WI38 (cell line): ENCODE measurements around the gene DGKQ.
A peak's percentile ranks its signal among the peaks of the same experiment; 100 is the strongest.

Source experiments
- H3K4me3 ChIP-seq: 2 replicates; pipeline ENCODE4 v1.5.1; 2011; ENCODE audit warnings: low read depth, mild to moderate bottlenecking, control low read depth, low read length
- TF ChIP-seq, protein P1 (sequence below): IDR thresholded peaks from 2 replicates; pipeline ENCODE4 v1.5.1; 2012; ENCODE audit warnings: low read depth, mild to moderate bottlenecking, control low read depth, low read length

Gene DGKQ

DNA sequence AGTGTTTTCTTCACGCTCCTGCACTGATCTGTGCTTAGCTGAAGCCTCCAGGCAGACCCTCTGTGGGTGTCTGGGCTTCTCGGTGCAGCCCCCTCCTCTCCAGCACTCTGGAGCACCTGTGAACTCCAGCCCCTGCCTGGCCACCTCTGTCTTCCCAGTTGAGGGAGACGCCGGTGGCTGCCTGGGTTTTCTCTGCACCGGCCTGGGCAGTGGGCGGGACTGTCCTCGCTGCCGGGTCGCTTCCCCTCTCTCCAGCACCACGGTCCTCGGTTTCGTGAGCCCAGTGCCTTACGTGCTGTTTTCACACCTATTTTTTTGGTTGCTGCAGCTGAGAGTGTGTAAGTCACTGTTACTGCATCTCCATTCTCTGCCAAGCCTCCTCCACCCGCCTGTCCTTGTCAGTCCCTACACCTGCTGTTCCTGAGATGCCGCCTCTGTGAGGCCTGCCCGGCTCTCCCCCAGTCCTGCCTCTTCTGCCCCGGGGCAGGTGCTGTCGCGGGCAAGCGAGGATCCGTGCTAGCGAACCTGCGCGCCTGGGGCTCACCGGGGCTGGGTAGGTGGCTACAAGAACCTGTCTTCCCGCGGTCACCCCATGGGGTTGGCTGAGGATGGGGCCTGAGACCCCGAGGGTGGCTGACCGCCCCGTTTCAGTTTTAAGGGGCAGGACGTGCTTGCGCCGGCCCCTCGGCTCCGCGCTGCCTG, 35.6 kb upstream of the DGKQ start:
- H3K4me3 ChIP-seq = peak overlapping the region; percentile 65
- TF ChIP-seq, protein P1, sequence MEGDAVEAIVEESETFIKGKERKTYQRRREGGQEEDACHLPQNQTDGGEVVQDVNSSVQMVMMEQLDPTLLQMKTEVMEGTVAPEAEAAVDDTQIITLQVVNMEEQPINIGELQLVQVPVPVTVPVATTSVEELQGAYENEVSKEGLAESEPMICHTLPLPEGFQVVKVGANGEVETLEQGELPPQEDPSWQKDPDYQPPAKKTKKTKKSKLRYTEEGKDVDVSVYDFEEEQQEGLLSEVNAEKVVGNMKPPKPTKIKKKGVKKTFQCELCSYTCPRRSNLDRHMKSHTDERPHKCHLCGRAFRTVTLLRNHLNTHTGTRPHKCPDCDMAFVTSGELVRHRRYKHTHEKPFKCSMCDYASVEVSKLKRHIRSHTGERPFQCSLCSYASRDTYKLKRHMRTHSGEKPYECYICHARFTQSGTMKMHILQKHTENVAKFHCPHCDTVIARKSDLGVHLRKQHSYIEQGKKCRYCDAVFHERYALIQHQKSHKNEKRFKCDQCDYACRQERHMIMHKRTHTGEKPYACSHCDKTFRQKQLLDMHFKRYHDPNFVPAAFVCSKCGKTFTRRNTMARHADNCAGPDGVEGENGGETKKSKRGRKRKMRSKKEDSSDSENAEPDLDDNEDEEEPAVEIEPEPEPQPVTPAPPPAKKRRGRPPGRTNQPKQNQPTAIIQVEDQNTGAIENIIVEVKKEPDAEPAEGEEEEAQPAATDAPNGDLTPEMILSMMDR = no peak

- H3K4me3 ChIP-seq = no peak overlapping the region
- TF ChIP-seq, protein P1 = no peak
Measured at GRCh38 chr4:1006856-1007255, 33.5 kb upstream of the DGKQ start.

DNA sequence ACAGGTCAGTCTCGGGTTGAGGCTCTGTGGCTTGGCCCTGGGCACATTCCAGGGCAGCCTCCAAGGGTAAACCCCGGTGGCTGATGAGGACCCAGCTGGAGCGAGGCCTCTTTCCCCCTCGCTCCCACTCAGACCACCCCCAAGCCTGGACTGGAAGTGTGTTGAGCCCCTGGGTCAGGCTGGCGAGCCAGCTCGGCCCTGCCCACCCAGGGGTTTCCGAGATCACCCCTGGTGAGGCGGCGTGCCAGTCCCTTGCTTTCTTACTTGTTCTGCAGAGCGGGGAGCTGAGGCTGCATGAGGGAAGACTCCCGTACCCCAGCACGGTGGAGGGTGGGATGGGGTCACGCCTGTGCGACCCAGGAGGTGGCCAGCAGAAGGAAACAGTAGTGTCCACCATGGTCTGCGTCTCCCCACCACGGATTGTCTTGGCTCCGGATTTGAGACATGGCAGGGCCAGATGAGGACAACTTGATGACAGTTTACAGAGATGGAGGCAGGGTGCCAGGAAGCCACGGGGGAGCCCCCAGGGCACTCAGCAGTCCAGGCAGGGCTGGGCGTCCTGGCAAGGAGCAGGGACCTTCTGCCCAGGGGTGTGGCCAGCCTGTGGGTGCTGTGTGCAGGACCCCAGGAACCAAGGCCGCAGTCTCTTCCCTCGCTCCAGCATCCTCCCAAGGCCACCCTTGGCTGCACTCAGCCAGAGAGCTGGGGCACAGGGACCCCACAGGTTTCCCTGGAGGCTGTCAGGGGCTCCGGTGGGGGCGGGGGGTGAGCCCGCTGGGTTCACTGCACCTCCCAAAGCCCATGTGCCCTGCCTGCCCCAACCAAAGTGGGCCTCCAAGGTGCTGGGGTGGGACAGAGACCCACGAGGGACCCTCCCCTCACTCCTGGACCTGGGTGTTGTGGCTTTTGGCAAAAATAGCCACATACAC, 31.5 kb upstream of the DGKQ start:
- TF ChIP-seq, protein P1 = no peak
- no peak overlapping the region for H3K4me3 ChIP-seq

- H3K4me3 ChIP-seq = no peak overlapping the region
- TF ChIP-seq, protein P1 = no peak
Measured at GRCh38 chr4:1004071-1004418, 30.7 kb upstream of the DGKQ start.

DNA sequence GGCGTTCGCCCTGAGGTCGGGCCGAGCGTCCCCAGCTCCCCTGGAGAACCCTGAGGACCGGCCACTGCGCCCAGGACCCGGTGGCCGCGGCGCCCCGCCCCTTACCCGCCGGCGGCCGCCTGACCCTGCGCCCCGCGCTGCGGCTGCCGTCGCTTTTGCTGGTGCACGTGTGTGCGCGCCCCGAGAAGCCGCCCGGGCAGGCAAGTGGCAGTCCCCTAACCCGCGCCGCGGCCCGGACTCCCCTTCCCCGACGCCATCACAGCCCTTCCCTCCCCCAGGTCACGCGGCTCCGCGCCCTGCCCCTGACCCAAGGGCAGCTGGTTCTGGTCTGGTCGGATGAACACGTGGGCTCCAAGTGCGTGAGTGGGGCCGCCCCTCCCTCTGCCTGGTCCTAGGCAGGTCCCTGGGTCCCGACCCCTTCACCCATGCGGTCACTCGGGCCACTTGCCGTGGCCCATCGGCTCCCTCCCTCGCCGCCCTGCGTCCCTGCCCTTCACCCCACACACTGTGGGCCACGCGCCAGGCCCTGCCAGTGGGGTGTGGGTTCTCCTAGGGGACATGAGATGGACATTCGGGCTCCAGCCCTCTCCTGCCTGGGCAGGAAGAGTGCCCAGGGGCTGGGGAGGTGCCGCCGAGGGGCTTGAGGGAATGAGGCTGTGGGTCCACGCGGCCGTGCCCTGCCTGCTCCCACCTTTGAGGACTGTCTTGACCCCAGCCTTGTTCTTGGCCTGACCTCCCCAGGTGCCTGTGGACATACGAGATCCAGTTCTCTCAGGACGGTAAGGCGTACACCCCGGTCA, 30.1 kb upstream of the DGKQ start:
- no peak overlapping the region for H3K4me3 ChIP-seq
- TF ChIP-seq, protein P1 = no peak

DNA sequence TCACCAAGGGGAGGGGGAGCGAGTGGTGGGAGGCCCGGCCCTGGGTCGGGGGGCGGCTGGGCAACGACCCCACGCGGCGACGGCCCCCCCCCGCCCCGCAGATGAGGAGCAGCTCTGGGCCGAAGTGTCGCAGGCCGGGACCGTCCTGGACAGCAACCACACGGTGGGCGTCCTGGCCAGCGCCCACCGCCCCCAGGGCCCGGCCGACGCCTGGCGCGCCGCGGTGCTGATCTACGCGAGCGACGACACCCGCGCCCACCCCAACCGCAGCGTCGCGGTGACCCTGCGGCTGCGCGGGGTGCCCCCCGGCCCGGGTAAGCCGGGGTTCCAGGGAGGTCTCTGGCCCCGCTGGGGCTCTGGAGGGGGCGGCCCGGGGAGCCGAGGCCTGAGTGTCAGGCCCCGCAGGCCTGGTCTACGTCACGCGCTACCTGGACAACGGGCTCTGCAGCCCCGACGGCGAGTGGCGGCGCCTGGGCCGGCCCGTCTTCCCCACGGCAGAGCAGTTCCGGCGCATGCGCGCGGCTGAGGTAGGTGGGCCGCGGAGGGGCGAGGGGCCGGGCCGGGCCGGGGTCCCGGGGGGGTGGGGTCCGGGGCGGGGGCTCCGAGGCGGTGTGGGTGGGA, 29.4 kb upstream of the DGKQ start:
- no peak overlapping the region for H3K4me3 ChIP-seq
- TF ChIP-seq, protein P1 = no peak
